ENCODE measurements around the gene MAML3.

The MAML3 gene

GRCh38 chr4:139686988-139687387 is 467.0 kb downstream of the MAML3 start:
- DNase-seq (ENCODE audit: low read depth in 2 of 2) = no peak

GRCh38 chr4:139686130-139686529 is 467.9 kb downstream of the MAML3 start:
- no peak for DNase-seq (ENCODE audit: low read depth in 2 of 2)

GRCh38 chr4:139685180-139685579 is 468.8 kb downstream of the MAML3 start:
- no peak for DNase-seq (ENCODE audit: low read depth in 2 of 2)

GRCh38 chr4:139684351-139684750 is 469.6 kb downstream of the MAML3 start:
- no peak for DNase-seq (ENCODE audit: low read depth in 2 of 2)

- no peak for DNase-seq (ENCODE audit: low read depth in 2 of 2)
Observed at GRCh38 chr4:139682741-139683151, 471.2 kb downstream of the MAML3 start.

- no peak for DNase-seq (ENCODE audit: low read depth in 2 of 2)
Observed at GRCh38 chr4:139682309-139682708, 471.7 kb downstream of the MAML3 start.

- no peak for DNase-seq (ENCODE audit: low read depth in 2 of 2)
Observed at GRCh38 chr4:139676913-139677585, 476.9 kb downstream of the MAML3 start.

- DNase-seq (ENCODE audit: low read depth in 2 of 2) = no peak
Observed at GRCh38 chr4:139676365-139676764, 477.6 kb downstream of the MAML3 start.

GRCh38 chr4:139675651-139676050 is 478.3 kb downstream of the MAML3 start:
- DNase-seq (ENCODE audit: low read depth in 2 of 2) = no peak

GRCh38 chr4:139674875-139675550 is 479.0 kb downstream of the MAML3 start:
- no peak for DNase-seq (ENCODE audit: low read depth in 2 of 2)

- DNase-seq (ENCODE audit: low read depth in 2 of 2) = no peak
Observed at GRCh38 chr4:139672732-139673131, 481.3 kb downstream of the MAML3 start.

GRCh38 chr4:139672215-139672614 is 481.8 kb downstream of the MAML3 start:
- DNase-seq (ENCODE audit: low read depth in 2 of 2) = no peak

GRCh38 chr4:139670775-139671174 is 483.2 kb downstream of the MAML3 start:
- DNase-seq (ENCODE audit: low read depth in 2 of 2) = no peak

GRCh38 chr4:139669890-139670289 is 484.1 kb downstream of the MAML3 start:
- no peak for DNase-seq (ENCODE audit: low read depth in 2 of 2)

- DNase-seq (ENCODE audit: low read depth in 2 of 2) = no peak
Observed at GRCh38 chr4:139669335-139669734, 484.6 kb downstream of the MAML3 start.

GRCh38 chr4:139668658-139669201 is 485.3 kb downstream of the MAML3 start:
- no peak for DNase-seq (ENCODE audit: low read depth in 2 of 2)

- DNase-seq (ENCODE audit: low read depth in 2 of 2) = no peak
Observed at GRCh38 chr4:139668036-139668435, 485.9 kb downstream of the MAML3 start.

All from stimulated activated CD4-positive, alpha-beta T cell treated with anti-CD3 and anti-CD28 coated beads, Interleukin-1b, Interleukin-23, amount 100 ng/mL, for 4 hours (primary cell).